Measurements from ENCODE around the gene SLC13A3. TPM values are rescaled to one million over a fixed set of nuclear protein-coding genes. Genes with fewer than 3 reads are reported as not detected.

SLC13A3 gene
- total RNA-seq, 1 donor from 2014 or later = 0.66 TPM

- FAIRE-seq = no peak
These were observed 81.3 kb downstream of the SLC13A3 start for GRCh38 chr20:46569961-46570360.

GRCh38 chr20:46568570-46569129 lies 82.6 kb downstream of the SLC13A3 start:
- no peaks in the 10 kb centered on the region for H4K20me1 ChIP-seq (ENCODE audit: insufficient read depth, low read length)
- Mint-ChIP-seq H3K9me3 (ENCODE audit: unreplicated experiment) (no peaks in the 10 kb centered on the region), H3K36me3 (ENCODE audit: low read depth, unreplicated experiment) (no peaks in the 10 kb centered on the region), H3K27ac (ENCODE audit: unreplicated experiment) (no peak overlapping the region), H3K27me3 (ENCODE audit: low read depth, unreplicated experiment) (peaks cover 5% of the 10 kb centered on the region), H3K4me3 (ENCODE audit: unreplicated experiment) (no peak overlapping the region), H3K4me1 (ENCODE audit: low read depth, unreplicated experiment) (no peaks in the 10 kb centered on the region)
- H3K4me3 ChIP-seq (ENCODE audit: insufficient read depth, low read depth, low read length) = no peak overlapping the region
- H3K9ac ChIP-seq (ENCODE audit: low read length) = no peak overlapping the region
- DNase-seq (ENCODE audit: low read depth) = peak; percentile 36
- peak overlapping the region; percentile 41 for H3K4me2 ChIP-seq (ENCODE audit: low read length)
- H3K4me1 ChIP-seq (ENCODE audit: insufficient read depth, low read length) = peaks cover 10% of the 10 kb centered on the region
- no peaks in the 10 kb centered on the region for H3K27me3 ChIP-seq (ENCODE audit: insufficient read depth, low read length)
- no peak overlapping the region for H3K27ac ChIP-seq (ENCODE audit: low read depth, low read length)
- TF ChIP-seq CTCF (IDR thresholded peaks at IDR 0.05; ENCODE audit: insufficient read depth, low read depth, low read length) (no peak), EZH2 (IDR thresholded peaks at IDR 0.05; ENCODE audit: insufficient read depth, low read length) (no peak)
- H3K36me3 ChIP-seq (ENCODE audit: insufficient read depth, low read length) = no peaks in the 10 kb centered on the region
- H2AFZ ChIP-seq (ENCODE audit: low read depth, low read length) = no peak overlapping the region
- FAIRE-seq = no peak
- H3K9me3 ChIP-seq (ENCODE audit: insufficient read depth, low read depth, low read length) = no peaks in the 10 kb centered on the region
- H3K79me2 ChIP-seq (ENCODE audit: insufficient read depth, low read length) = no peaks in the 10 kb centered on the region

More at GRCh38 chr20:46569961-46570360, 81.3 kb downstream of the SLC13A3 start:
- no peak for DNase-seq (ENCODE audit: low read depth)
- Histone ChIP-seq H3K79me2 (ENCODE audit: insufficient read depth, low read length) (no peaks in the 10 kb centered on the region), H3K4me1 (ENCODE audit: insufficient read depth, low read length) (peaks cover 10% of the 10 kb centered on the region), H3K36me3 (ENCODE audit: insufficient read depth, low read length) (no peaks in the 10 kb centered on the region), H3K27ac (ENCODE audit: low read depth, low read length) (no peak overlapping the region), H4K20me1 (ENCODE audit: insufficient read depth, low read length) (no peaks in the 10 kb centered on the region), H3K9ac (ENCODE audit: low read length) (no peak overlapping the region), H2AFZ (ENCODE audit: low read depth, low read length) (no peak overlapping the region), H3K9me3 (ENCODE audit: insufficient read depth, low read depth, low read length) (no peaks in the 10 kb centered on the region), H3K4me3 (ENCODE audit: insufficient read depth, low read depth, low read length) (no peak overlapping the region), H3K27me3 (ENCODE audit: insufficient read depth, low read length) (no peaks in the 10 kb centered on the region), H3K4me2 (ENCODE audit: low read length) (no peak overlapping the region)
- Mint-ChIP-seq H3K27ac (ENCODE audit: unreplicated experiment) (no peak overlapping the region), H3K27me3 (ENCODE audit: low read depth, unreplicated experiment) (peaks cover 5% of the 10 kb centered on the region), H3K4me3 (ENCODE audit: unreplicated experiment) (no peak overlapping the region), H3K9me3 (ENCODE audit: unreplicated experiment) (no peaks in the 10 kb centered on the region), H3K36me3 (ENCODE audit: low read depth, unreplicated experiment) (no peaks in the 10 kb centered on the region), H3K4me1 (ENCODE audit: low read depth, unreplicated experiment) (no peaks in the 10 kb centered on the region)
- TF ChIP-seq CTCF (IDR thresholded peaks at IDR 0.05; ENCODE audit: insufficient read depth, low read depth, low read length) (no peak), EZH2 (IDR thresholded peaks at IDR 0.05; ENCODE audit: insufficient read depth, low read length) (no peak)

- no peak overlapping the region for H3K27ac Mint-ChIP-seq (ENCODE audit: unreplicated experiment)
- FAIRE-seq (no peak), DNase-seq (ENCODE audit: low read depth) (no peak)
These were observed 85.1 kb downstream of the SLC13A3 start for GRCh38 chr20:46566125-46566524.

More at GRCh38 chr20:46566125-46566524, 85.1 kb downstream of the SLC13A3 start:
- Histone ChIP-seq H3K27me3 (ENCODE audit: insufficient read depth, low read length) (no peaks in the 10 kb centered on the region), H3K36me3 (ENCODE audit: insufficient read depth, low read length) (no peaks in the 10 kb centered on the region), H3K9ac (ENCODE audit: low read length) (no peak overlapping the region), H3K79me2 (ENCODE audit: insufficient read depth, low read length) (no peaks in the 10 kb centered on the region), H3K4me2 (ENCODE audit: low read length) (no peak overlapping the region), H4K20me1 (ENCODE audit: insufficient read depth, low read length) (no peaks in the 10 kb centered on the region), H3K4me1 (ENCODE audit: insufficient read depth, low read length) (peaks cover 12% of the 10 kb centered on the region), H3K4me3 (ENCODE audit: insufficient read depth, low read depth, low read length) (no peak overlapping the region), H2AFZ (ENCODE audit: low read depth, low read length) (no peak overlapping the region), H3K9me3 (ENCODE audit: insufficient read depth, low read depth, low read length) (no peaks in the 10 kb centered on the region), H3K27ac (ENCODE audit: low read depth, low read length) (no peak overlapping the region)
- H3K9me3 Mint-ChIP-seq (ENCODE audit: unreplicated experiment) = no peaks in the 10 kb centered on the region
- no peaks in the 10 kb centered on the region for H3K4me1 Mint-ChIP-seq (ENCODE audit: low read depth, unreplicated experiment)
- H3K27me3 Mint-ChIP-seq (ENCODE audit: low read depth, unreplicated experiment) = no peaks in the 10 kb centered on the region
- H3K36me3 Mint-ChIP-seq (ENCODE audit: low read depth, unreplicated experiment) = no peaks in the 10 kb centered on the region
- H3K4me3 Mint-ChIP-seq (ENCODE audit: unreplicated experiment) = no peak overlapping the region
- TF ChIP-seq CTCF (IDR thresholded peaks at IDR 0.05; ENCODE audit: insufficient read depth, low read depth, low read length) (no peak), EZH2 (IDR thresholded peaks at IDR 0.05; ENCODE audit: insufficient read depth, low read length) (no peak)

All from astrocyte (in vitro differentiated cells and primary cell).